Hepatocyte (in vitro differentiated cells): Measurements from ENCODE around the gene IGSF22. TPM values are rescaled to one million over a fixed set of nuclear protein-coding genes. Genes with fewer than 3 reads are reported as not detected.

Experiments
- DNase-seq: peaks from one replicate; pipeline ENCODE4 v3.0.0-alpha.2; 2016; ENCODE audit warnings: low spot score
- H2AFZ ChIP-seq: fragments of 200-600 bp; sonication (generic); 2 replicates; pipeline ENCODE4 v1.6.0; 2016; ENCODE audit warnings: antibody characterized with exemption, mild to moderate bottlenecking
- H3K27ac ChIP-seq: fragments of 200-600 bp; sonication (generic); 2 replicates; pipeline ENCODE4 v1.5.1; 2016; ENCODE audit warnings: mild to moderate bottlenecking
- H3K27me3 ChIP-seq: fragments of 200-600 bp; sonication (generic); 2 replicates; pipeline ENCODE4 v1.6.1; 2016
- H3K36me3 ChIP-seq: fragments of 200-600 bp; sonication (generic); replicated peaks from 2 replicates; pipeline ENCODE4 v1.5.1; 2016; ENCODE audit warnings: low read depth; ENCODE audit not compliant: insufficient read depth
- H3K4me1 ChIP-seq: fragments of 200-600 bp; sonication (generic); 2 replicates; pipeline ENCODE4 v1.5.1; 2016; ENCODE audit warnings: mild to moderate bottlenecking, moderate library complexity; ENCODE audit not compliant: insufficient read depth
- H3K4me2 ChIP-seq: fragments of 200-600 bp; sonication (generic); 2 replicates; pipeline ENCODE4 v1.6.0; 2016
- H3K4me3 ChIP-seq: fragments of 200-600 bp; sonication (generic); 2 replicates; pipeline ENCODE4 v1.5.1; 2016; ENCODE audit warnings: mild to moderate bottlenecking
- H3K79me2 ChIP-seq: fragments of 200-600 bp; sonication (generic); 2 replicates; pipeline ENCODE4 v1.6.0; 2017; ENCODE audit warnings: mild to moderate bottlenecking
- H3K9me2 ChIP-seq: fragments of 200-600 bp; sonication (generic); replicated peaks from 2 replicates; pipeline ENCODE4 v1.6.0; 2017; ENCODE audit warnings: mild to moderate bottlenecking; ENCODE audit not compliant: insufficient read depth
- H3K9me3 ChIP-seq: fragments of 200-600 bp; sonication (generic); 2 replicates; pipeline ENCODE4 v1.5.1; 2016; ENCODE audit warnings: low read depth, mild to moderate bottlenecking
- H4K20me1 ChIP-seq: fragments of 200-600 bp; sonication (generic); 2 replicates; pipeline ENCODE4 v1.6.0; 2016; ENCODE audit warnings: mild to moderate bottlenecking; ENCODE audit not compliant: insufficient read depth, poor library complexity, severe bottlenecking
- EZH2 ChIP-seq: fragments of 200-600 bp; sonication (generic); IDR thresholded peaks from 2 replicates; pipeline ENCODE4 v1.6.1; 2016; ENCODE audit warnings: antibody characterized with exemption, mild to moderate bottlenecking, borderline replicate concordance
- EZH2phosphoT487 ChIP-seq: fragments of 200-600 bp; sonication (generic); IDR thresholded peaks from one replicate; pipeline ENCODE4 v1.6.1; 2018; ENCODE audit warnings: antibody characterized with exemption, mild to moderate bottlenecking, low read depth, moderate library complexity; ENCODE audit not compliant: unreplicated experiment, severe bottlenecking
- WGBS: methylation state at CpG from one replicate; pipeline ENCODE4 v1.1.6; 2016; ENCODE audit warnings: low lambda C conversion rate; ENCODE audit errors: missing lambda C conversion rate; 5-methylcytosine and 5-hydroxymethylcytosine counted together
- polyA plus RNA-seq: library from polyadenylated mRNA; unstranded; fragments of >200 nt; fragmentation: Nextera tagmentation; extraction: Ambion mirVana; gene quantifications from 2 replicates; pipeline ENCODE4 v1.2.1, GENCODE V29; 2016
- total RNA-seq: library from RNA; depleted of rRNA; stranded (reverse); fragments of >200 nt; gene quantifications from 2 replicates; pipeline ENCODE4 v1.2.3, GENCODE V29; 2014
- TF ChIP-seq, protein P1 (sequence below): fragments of 200-600 bp; sonication (generic); IDR thresholded peaks from 2 replicates; pipeline ENCODE4 v1.5.1; 2016; ENCODE audit warnings: antibody characterized with exemption, mild to moderate bottlenecking; ENCODE audit not compliant: poor library complexity

IGSF22 gene
- total and polyA plus RNA-seq, 2 experiments from 2014 or later = not detected

DNA sequence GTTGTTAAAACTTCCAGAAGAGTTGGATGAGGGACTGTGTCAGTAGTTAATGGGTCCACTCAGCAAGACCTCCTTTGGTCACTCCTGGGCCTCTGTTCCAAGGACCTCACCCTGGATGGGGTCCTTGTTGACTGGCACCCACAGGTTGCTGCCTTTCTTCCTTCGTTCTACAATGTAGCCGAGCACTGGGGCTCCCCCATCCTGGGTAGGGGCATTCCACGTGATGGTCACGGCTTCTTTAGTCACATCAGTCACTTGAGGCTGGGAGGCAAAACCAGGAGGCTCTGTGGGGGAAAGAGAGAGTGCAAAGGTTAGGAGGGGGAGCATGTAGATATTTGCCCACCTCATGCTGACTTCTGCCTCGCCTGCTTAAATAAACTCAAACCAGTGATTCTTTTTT lies 15.4 kb downstream of the IGSF22 start:
- Histone ChIP-seq H3K9me2 (no peaks in the 10 kb centered on the region), H4K20me1 (no peaks in the 10 kb centered on the region), H3K9me3 (no peaks in the 10 kb centered on the region), H3K36me3 (no peaks in the 10 kb centered on the region), H3K4me3 (no peak overlapping the region), H3K27me3 (no peaks in the 10 kb centered on the region), H3K27ac (no peak overlapping the region), H3K4me2 (no peak overlapping the region), H3K79me2 (no peaks in the 10 kb centered on the region), H3K4me1 (no peaks in the 10 kb centered on the region), H2AFZ (no peak overlapping the region)
- TF ChIP-seq EZH2phosphoT487 (no peak), EZH2 (no peak)
- TF ChIP-seq, protein P1, sequence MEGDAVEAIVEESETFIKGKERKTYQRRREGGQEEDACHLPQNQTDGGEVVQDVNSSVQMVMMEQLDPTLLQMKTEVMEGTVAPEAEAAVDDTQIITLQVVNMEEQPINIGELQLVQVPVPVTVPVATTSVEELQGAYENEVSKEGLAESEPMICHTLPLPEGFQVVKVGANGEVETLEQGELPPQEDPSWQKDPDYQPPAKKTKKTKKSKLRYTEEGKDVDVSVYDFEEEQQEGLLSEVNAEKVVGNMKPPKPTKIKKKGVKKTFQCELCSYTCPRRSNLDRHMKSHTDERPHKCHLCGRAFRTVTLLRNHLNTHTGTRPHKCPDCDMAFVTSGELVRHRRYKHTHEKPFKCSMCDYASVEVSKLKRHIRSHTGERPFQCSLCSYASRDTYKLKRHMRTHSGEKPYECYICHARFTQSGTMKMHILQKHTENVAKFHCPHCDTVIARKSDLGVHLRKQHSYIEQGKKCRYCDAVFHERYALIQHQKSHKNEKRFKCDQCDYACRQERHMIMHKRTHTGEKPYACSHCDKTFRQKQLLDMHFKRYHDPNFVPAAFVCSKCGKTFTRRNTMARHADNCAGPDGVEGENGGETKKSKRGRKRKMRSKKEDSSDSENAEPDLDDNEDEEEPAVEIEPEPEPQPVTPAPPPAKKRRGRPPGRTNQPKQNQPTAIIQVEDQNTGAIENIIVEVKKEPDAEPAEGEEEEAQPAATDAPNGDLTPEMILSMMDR = no peak
- 85% methylated on average over 5 of the region's 5 CpGs for WGBS
- DNase-seq = no peak

DNA sequence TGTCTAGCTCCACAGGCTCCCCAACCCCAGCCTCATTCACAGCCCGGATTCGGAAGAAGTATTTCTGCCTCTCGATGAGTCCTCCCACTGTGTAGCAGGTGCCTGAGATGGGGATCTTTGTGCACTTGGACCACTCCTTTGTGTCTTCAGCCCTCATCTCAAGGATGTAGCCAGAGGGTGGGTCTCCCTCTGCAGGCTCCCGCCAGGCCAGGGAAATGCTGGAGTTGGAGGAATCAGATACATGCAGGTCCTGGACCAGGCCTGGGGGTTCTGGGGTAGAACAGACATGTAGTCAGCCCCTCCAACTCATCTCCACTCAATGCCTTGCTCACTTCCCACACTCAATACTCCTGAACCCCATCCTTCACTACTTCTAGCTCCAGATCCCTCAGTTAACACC lies 16.6 kb downstream of the IGSF22 start:
- Histone ChIP-seq H3K4me3 (no peak overlapping the region), H3K27me3 (no peaks in the 10 kb centered on the region), H3K4me2 (no peak overlapping the region), H3K4me1 (no peaks in the 10 kb centered on the region), H3K27ac (no peak overlapping the region), H3K36me3 (no peaks in the 10 kb centered on the region), H3K79me2 (no peaks in the 10 kb centered on the region), H2AFZ (no peak overlapping the region), H4K20me1 (no peaks in the 10 kb centered on the region), H3K9me3 (no peaks in the 10 kb centered on the region), H3K9me2 (no peaks in the 10 kb centered on the region)
- no peak for TF ChIP-seq EZH2
- 91% methylated on average over 4 of the region's 4 CpGs for WGBS
- no peak for DNase-seq

DNA sequence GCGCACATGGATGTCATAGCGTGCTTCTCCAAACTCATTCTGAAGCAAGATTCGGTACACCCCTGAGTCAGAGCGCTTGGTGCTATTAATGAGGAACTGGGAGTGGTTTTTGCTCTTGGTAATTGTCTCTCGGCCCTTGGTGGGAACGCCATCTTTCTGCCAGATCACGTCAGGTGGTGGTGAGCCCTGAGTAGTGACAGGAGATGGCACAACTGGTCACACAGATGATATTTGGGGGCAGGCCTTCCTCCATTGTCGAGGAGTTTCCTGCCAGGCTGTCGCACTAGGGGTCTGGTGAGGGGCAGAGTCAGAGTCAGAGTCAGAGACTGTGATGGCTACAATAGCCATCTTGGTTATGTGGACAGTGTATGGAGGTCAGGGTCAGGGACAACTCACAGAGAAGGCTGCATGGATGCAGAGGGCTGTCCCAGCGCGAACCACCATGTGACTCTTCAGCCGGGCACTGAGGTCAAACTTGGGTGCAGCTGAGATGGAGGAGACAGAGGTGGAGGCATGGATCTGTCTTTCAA lies 18.1 kb downstream of the IGSF22 start:
- Histone ChIP-seq H2AFZ (no peak overlapping the region), H3K27ac (no peak overlapping the region)
- TF ChIP-seq EZH2phosphoT487 (no peak), EZH2 (no peak)
- TF ChIP-seq, protein P1 = no peak

DNA sequence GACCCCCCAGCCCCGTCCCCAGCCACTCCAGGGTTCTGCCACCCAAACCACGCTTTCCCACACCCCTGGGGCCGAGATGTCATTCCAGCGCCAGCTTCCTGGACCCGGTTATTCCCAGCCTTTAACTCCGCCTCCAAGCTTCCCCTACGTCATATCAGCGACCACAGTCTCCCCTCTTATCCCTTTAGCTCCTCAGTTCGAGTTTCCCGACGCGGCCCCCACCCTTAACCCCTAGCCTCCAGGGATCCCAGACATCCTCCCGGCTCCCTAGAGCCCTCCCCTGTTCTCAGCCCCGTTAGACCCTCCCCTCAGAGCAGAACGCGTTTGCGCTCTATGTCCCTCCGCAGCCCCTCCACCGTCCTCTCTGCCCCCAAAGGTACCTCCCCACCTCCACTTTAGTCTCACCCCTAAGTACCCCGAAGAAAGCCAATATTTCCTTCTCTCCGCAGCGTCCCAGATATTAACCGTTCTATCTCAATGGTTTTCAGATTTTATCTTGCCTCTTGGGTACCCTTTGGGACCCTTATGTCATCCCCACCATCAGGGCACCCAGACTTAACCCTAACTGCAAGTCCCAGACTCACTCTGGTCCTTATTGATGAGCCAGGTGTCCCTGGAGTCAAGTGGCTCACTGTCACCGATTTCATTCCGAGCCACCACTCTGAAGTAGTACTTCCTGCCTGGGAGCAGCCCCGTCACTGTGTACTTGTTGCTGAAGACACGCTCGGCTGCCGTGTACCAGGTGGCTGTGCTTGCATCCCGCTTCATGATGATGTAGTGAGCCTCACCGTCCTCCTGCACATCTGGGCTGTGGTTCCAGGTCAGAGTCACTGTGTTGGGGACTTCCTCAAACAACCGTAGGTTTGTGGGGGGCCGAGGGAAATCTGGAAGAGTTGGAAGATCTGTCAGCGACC lies 19.4 kb downstream of the IGSF22 start:
- H3K36me3 ChIP-seq = no peaks in the 10 kb centered on the region
- H3K9me2 ChIP-seq = no peaks in the 10 kb centered on the region
- H4K20me1 ChIP-seq = no peaks in the 10 kb centered on the region
- no peaks in the 10 kb centered on the region for H3K9me3 ChIP-seq
- DNase-seq = no peak
- H2AFZ ChIP-seq = no peak overlapping the region
- no peaks in the 10 kb centered on the region for H3K27me3 ChIP-seq
- H3K4me2 ChIP-seq = no peak overlapping the region
- H3K27ac ChIP-seq = no peak overlapping the region
- WGBS = 87% methylated on average over 32 of the region's 34 CpGs
- H3K4me3 ChIP-seq = no peak overlapping the region
- H3K79me2 ChIP-seq = no peaks in the 10 kb centered on the region
- TF ChIP-seq EZH2 (no peak), EZH2phosphoT487 (no peak)
- TF ChIP-seq, protein P1 = no peak
- H3K4me1 ChIP-seq = no peaks in the 10 kb centered on the region

More for the DNA sequence above, 18.1 kb downstream of the IGSF22 start:
- Histone ChIP-seq H3K4me3 (no peak overlapping the region), H3K4me1 (no peaks in the 10 kb centered on the region), H4K20me1 (no peaks in the 10 kb centered on the region), H3K27me3 (no peaks in the 10 kb centered on the region), H3K79me2 (no peaks in the 10 kb centered on the region), H3K4me2 (no peak overlapping the region), H3K36me3 (no peaks in the 10 kb centered on the region), H3K9me3 (no peaks in the 10 kb centered on the region), H3K9me2 (no peaks in the 10 kb centered on the region)
- no peak for DNase-seq
- WGBS = 91% methylated on average over 12 of the region's 12 CpGs
